Stimulated activated CD4-positive, alpha-beta T cell treated with anti-CD3 and anti-CD28 coated beads, Interleukin-15, amount 100 ng/mL, for 24 hours (primary cell): ENCODE measurements around the gene PRPS1.
"Not testable (repeated sequence)": the region's sequence is repeated elsewhere in the genome, so short reads cannot be mapped to it uniquely, and the experiment has no call there.

Experiments
- DNase-seq: peaks from one replicate; pipeline ENCODE4 v3.0.0-alpha.2; 2020

PRPS1 gene

DNA sequence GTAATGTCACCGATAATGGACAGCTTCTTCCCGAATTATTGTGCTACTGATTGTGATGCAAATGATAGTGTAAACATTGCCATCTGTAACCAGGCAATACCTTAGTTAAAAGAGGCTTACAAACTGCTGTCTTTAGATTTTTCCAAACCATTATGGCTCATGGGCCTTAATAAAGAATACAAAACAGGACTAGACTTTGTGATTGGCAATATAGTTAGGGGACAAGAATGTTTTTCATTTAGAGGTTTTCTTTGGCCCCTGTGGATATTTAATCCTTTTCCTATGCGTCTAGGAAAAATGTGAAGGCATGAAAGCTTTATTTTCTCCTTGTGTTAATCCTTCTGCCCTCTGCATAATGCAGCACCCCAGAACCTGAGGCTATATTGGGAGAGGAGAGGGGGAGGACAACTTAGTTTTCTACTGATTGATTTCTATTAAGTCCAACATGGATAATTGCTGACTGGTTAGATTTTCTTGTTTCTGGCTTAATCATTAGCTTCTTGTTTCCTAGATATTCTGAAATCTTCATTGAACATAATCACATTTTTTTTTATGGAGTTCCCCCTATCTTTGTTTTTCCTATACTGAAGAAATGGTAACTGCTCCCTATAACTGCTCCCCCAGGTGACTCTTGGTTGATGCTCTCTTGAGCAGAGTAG is 1.9 kb downstream of the PRPS1 start:
- no peak for DNase-seq

DNA sequence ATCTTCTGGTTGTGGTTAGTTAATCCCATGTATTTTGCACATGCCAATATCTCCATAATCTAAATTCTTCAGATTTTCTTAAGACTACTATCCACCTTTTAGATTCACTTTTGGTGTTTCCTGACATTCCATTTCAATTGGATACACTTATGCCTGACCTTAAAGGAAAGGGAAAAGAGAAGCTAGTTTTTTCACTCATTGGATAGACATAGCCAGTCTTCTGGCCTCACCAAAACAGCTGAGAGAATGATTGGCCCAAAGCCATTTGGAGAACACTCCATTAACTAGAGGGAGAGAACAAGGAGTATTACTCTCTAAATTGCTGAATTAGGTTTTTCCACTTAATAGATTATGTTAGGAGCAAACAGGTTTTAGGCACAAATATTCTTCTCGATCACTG is 4.0 kb downstream of the PRPS1 start:
- DNase-seq, result no peak

GRCh38 chrX:107646735-107647134 is 18.4 kb downstream of the PRPS1 start:
- no peak for DNase-seq

GRCh38 chrX:107648332-107648731 is 20.0 kb downstream of the PRPS1 start:
- DNase-seq, result no peak

DNA sequence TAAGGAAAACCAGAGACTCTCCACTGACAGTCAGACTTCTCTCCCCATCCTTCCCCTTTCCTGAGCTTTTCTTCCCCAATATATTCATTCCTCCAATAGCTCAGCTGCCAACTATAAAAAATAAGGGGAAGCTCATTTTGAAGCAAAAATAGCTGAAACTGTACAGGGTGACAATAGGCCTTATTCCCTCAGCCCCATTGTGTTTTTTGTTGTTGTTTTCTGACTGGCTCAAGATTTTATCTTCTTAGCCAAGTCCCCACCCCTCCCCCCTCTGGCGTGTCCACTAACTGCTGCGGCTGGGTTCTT is 26.2 kb downstream of the PRPS1 start:
- DNase-seq, result no peak

- DNase-seq, result peak; percentile 73
These were observed 26.8 kb downstream of the PRPS1 start for GRCh38 chrX:107654872-107655761.

DNA sequence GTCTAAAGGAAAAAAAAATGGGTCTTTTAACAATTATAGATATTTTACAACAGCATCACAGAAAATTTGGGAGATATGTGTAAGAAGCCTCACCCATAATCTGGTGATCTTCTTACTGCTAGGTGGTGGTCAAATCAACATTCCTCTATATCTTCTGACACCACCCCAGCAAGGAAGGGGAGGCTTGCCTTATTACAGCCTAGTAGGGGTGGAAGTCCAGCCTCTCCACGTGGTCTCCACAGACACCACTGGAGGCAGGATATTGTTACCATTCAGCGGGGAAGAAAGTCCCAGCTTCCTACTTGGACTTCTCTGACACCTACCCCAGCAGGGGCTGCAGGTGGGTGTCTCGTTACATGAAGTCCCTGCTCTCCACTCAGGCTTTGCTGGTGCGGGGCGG is 28.7 kb downstream of the PRPS1 start:
- DNase-seq, result no peak

- DNase-seq, result no peak
These were observed 30.4 kb downstream of the PRPS1 start for GRCh38 chrX:107658660-107659059.

- DNase-seq, result no peak
These were observed 31.0 kb downstream of the PRPS1 start for GRCh38 chrX:107659286-107659685.

GRCh38 chrX:107659768-107660167 is 31.5 kb downstream of the PRPS1 start:
- no peak for DNase-seq

GRCh38 chrX:107662145-107662544 is 33.8 kb downstream of the PRPS1 start:
- DNase-seq, result no peak

DNA sequence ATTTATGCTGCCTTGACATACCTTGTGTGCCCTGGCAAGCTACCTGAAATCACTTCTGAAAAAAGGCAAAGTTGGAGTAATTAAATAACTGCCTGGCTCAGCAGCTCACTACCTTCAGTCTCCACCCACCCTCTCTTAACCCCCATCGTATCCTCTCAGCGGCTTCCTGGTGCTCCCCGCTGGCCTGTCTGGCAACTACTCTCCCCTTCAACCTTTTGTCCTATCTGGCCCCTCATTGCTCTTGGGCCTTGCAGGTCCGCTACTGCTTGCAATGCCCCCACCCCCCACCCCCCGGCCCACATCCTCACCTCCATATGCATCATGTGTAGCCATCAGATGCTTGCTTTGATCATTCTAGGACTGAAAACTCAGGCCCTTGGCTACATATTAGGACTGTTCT is 34.5 kb downstream of the PRPS1 start:
- DNase-seq, result no peak

- DNase-seq, result no peak
These were observed 38.6 kb downstream of the PRPS1 start for GRCh38 chrX:107666931-107667330.

GRCh38 chrX:107667426-107667825 is 39.1 kb downstream of the PRPS1 start:
- no peak for DNase-seq

DNA sequence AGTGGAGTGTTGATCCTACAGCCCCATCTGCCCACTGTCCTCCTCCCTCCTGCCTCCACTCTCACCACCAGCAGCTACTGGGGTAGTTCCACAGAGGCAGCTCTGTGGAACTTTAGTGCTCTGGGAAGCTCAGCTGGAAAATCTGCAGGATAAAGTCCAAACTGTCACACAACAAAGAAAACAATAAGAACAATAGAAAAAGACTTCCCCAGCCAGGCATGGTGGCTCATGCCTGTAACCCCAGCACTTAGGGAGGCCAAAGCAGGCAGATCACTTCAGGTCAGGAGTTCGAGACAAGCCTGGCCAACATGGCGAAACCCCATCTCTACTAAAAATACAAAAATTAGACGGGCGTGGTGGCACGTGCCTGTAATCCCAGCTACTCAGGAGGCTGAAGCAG is 40.4 kb downstream of the PRPS1 start:
- not testable (repeated sequence) for DNase-seq

GRCh38 chrX:107669261-107669660 is 41.0 kb downstream of the PRPS1 start:
- no peak for DNase-seq

DNA sequence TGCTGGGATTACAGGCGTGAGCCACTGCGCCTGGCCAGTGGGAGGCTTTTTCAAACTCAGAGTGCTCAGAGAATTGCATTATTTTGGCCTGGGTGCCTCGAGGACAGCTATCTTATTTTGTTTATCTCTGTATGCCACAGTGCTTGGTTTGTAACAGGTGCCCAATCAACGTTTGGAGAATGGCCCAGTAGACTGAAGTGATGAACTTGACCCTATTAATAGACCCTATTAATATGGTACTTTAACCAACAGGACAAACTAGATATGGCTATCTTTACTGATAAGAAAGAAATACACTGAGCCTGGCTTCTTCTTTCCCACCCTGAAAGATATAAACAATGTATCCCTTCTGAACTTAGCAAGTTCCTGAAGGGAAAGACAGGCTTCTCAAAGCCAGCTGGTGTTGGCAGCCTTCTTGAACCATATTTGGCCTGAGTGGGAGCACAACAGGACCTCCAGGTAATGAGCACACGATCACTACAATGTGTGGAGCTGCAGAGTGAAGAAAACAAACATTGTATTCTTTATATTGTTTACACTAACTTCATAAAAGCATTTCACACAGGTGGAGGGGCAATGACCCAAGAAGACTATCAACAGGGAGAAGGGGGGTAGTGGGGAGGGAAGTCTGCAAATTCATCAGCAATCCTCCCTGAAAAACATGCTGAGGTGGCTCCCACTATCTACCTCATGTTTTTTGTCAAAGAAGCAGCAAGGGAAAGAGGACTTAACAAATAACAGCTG is 41.7 kb downstream of the PRPS1 start:
- no peak for DNase-seq

- not testable (repeated sequence) for DNase-seq
These were observed 42.9 kb downstream of the PRPS1 start for GRCh38 chrX:107671256-107671655.

GRCh38 chrX:107672955-107673378 is 44.7 kb downstream of the PRPS1 start:
- DNase-seq, result peak; percentile 66

DNA sequence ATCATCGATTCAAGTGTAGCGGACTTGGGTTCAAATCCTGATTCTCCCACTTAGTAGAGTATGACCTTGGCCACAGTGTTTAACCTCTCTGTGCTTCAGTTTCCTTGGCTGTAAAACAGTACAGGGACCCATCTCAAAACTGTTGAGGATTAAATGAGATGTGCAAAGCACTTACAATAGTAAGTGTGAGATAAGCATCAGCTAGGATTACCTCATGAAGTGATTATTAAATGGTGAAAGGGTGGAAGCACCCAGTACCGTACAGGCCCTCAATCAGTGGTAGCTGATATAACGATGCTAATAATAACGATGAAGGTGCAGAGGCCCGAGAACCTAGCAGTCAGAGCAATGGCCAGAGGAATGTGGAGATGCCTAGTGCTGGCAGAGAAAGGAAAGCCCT is 45.1 kb downstream of the PRPS1 start:
- DNase-seq, result no peak

GRCh38 chrX:107673933-107674479 is 45.7 kb downstream of the PRPS1 start:
- peak; percentile 90 for DNase-seq

- DNase-seq, result peak; percentile 43
These were observed 46.4 kb downstream of the PRPS1 start for GRCh38 chrX:107674480-107675364.

GRCh38 chrX:107675365-107675654 is 47.0 kb downstream of the PRPS1 start:
- no peak for DNase-seq
